Neural cell (in vitro differentiated cells): ENCODE results near the gene STAC3. TPM values are rescaled to one million over a fixed set of nuclear protein-coding genes. Genes with fewer than 3 reads are reported as not detected.
"Not testable (repeated sequence)": the region's sequence is repeated elsewhere in the genome, so short reads cannot be mapped to it uniquely, and the experiment has no call there.

ENCODE experiments used
- H2AFZ ChIP-seq: fragments of 200-600, 300-800 bp; sonication (generic), shearing (Covaris generic); 2 replicates; pipeline ENCODE4 v1.6.0; 2014; ENCODE audit warnings: low read depth, mild to moderate bottlenecking, antibody characterized with exemption, low read length, moderate library complexity
- H3F3A ChIP-seq: fragments of 200-600 bp; shearing (Covaris generic); 2 replicates; pipeline ENCODE4 v1.6.1; 2016; ENCODE audit warnings: mild to moderate bottlenecking, moderate library complexity, mixed read lengths, antibody characterized with exemption, low read length; ENCODE audit not compliant: insufficient read depth, poor library complexity, severe bottlenecking
- H3K27ac ChIP-seq: fragments of 200-600, 300-800 bp; sonication (generic), shearing (Covaris generic); 2 replicates; pipeline ENCODE4 v1.5.1; 2014; ENCODE audit warnings: mild to moderate bottlenecking, low read length, moderate library complexity
- H3K27me3 ChIP-seq: fragments of 300-800, 200-600 bp; sonication (generic), shearing (Covaris generic); 2 replicates; pipeline ENCODE4 v1.6.0; 2014; ENCODE audit warnings: mild to moderate bottlenecking, low read depth, low read length, moderate library complexity; ENCODE audit not compliant: insufficient read depth
- H3K36me3 ChIP-seq: fragments of 300-800, 200-600 bp; sonication (generic), shearing (Covaris generic); 2 replicates; pipeline ENCODE4 v1.5.1; 2014; ENCODE audit warnings: mild to moderate bottlenecking, antibody characterized with exemption, low read length, moderate library complexity; ENCODE audit not compliant: insufficient read depth
- H3K4me2 ChIP-seq: fragments of 300-800, 200-600 bp; sonication (generic), shearing (Covaris generic); 2 replicates; pipeline ENCODE4 v1.6.0; 2014; ENCODE audit warnings: mild to moderate bottlenecking, low read length
- H3K4me3 ChIP-seq: fragments of 300-800, 200-600 bp; sonication (generic), shearing (Covaris generic); 2 replicates; pipeline ENCODE4 v1.5.1; 2014; ENCODE audit warnings: mild to moderate bottlenecking, low read length, moderate library complexity
- H3K79me2 ChIP-seq: fragments of 200-600 bp; shearing (Covaris generic); replicated peaks from 2 replicates; pipeline ENCODE4 v1.6.0; 2014; ENCODE audit warnings: mild to moderate bottlenecking, low read length, moderate library complexity; ENCODE audit not compliant: insufficient read depth
- H3K9ac ChIP-seq: fragments of 300-800, 200-600 bp; sonication (generic), shearing (Covaris generic); 2 replicates; pipeline ENCODE4 v1.6.1; 2016; ENCODE audit warnings: mild to moderate bottlenecking, low read length, mixed read lengths
- H3K9me2 ChIP-seq: fragments of 200-600 bp; shearing (Covaris generic); 2 replicates; pipeline ENCODE4 v1.6.1; 2016; ENCODE audit warnings: mild to moderate bottlenecking, low read length, mixed read lengths; ENCODE audit not compliant: insufficient read depth
- H3K9me3 ChIP-seq: fragments of 200-600, 300-800 bp; sonication (generic), shearing (Covaris generic); 2 replicates; pipeline ENCODE4 v1.6.1; 2016; ENCODE audit warnings: mild to moderate bottlenecking, mixed run types, low read length, moderate library complexity, mixed read lengths
- H4K20me1 ChIP-seq: fragments of 200-600 bp; shearing (Covaris generic); 2 replicates; pipeline ENCODE4 v1.6.1; 2016; ENCODE audit warnings: mild to moderate bottlenecking, mixed run types; ENCODE audit not compliant: insufficient read depth
- EP300 ChIP-seq: fragments of 450-650 bp; conservative IDR thresholded peaks from 2 replicates; pipeline ENCODE4 v1.6.1; 2014; ENCODE audit warnings: antibody characterized with exemption, mild to moderate bottlenecking, moderate library complexity; ENCODE audit not compliant: poor library complexity, severe bottlenecking
- EZH2 ChIP-seq: fragments of 200-600, 300-800 bp; shearing (Covaris generic), sonication (generic); IDR thresholded peaks from 2 replicates; pipeline ENCODE4 v1.6.1; 2014; ENCODE audit warnings: antibody characterized with exemption, low read length, borderline replicate concordance, mild to moderate bottlenecking; ENCODE audit not compliant: insufficient read depth, poor library complexity, severe bottlenecking
- MXI1 ChIP-seq: fragments of 450-650 bp; conservative IDR thresholded peaks from 2 replicates; pipeline ENCODE4 v1.6.1; 2014; ENCODE audit warnings: antibody characterized with exemption, mild to moderate bottlenecking; ENCODE audit not compliant: poor library complexity, severe bottlenecking
- POLR2AphosphoS5 ChIP-seq: IDR thresholded peaks from 2 replicates; pipeline ENCODE4 v1.6.1; 2012
- RAD21 ChIP-seq: fragments of 450-650 bp; conservative IDR thresholded peaks from 2 replicates; pipeline ENCODE4 v1.6.1; 2014; ENCODE audit warnings: antibody characterized with exemption, mild to moderate bottlenecking, moderate library complexity
- SMC3 ChIP-seq: fragments of 450-650 bp; conservative IDR thresholded peaks from 2 replicates; pipeline ENCODE4 v1.6.1; 2014; ENCODE audit warnings: antibody characterized with exemption, mild to moderate bottlenecking, moderate library complexity; ENCODE audit not compliant: poor library complexity
- TAF1 ChIP-seq: IDR thresholded peaks from 2 replicates; pipeline ENCODE4 v1.6.1; 2012; ENCODE audit warnings: low read depth
- polyA plus RNA-seq: library from polyadenylated mRNA; depleted of rRNA; stranded (reverse); fragments of >200 nt; gene quantifications from 2 replicates; pipeline ENCODE4 v1.2.3, GENCODE V29; 2014
- TF ChIP-seq, protein P1 (sequence below): fragments of 450-650 bp; IDR thresholded peaks from 2 replicates; pipeline ENCODE4 v1.5.1; 2014; ENCODE audit warnings: antibody characterized with exemption, mild to moderate bottlenecking, moderate library complexity; ENCODE audit not compliant: poor library complexity, severe bottlenecking
- TF ChIP-seq, protein P2 (sequence below): IDR thresholded peaks from 2 replicates; pipeline ENCODE4 v1.6.1; 2012; ENCODE audit warnings: borderline replicate concordance

Gene STAC3
- polyA plus RNA-seq, 1 donor from 2014 or later, result 1.3 TPM

DNA sequence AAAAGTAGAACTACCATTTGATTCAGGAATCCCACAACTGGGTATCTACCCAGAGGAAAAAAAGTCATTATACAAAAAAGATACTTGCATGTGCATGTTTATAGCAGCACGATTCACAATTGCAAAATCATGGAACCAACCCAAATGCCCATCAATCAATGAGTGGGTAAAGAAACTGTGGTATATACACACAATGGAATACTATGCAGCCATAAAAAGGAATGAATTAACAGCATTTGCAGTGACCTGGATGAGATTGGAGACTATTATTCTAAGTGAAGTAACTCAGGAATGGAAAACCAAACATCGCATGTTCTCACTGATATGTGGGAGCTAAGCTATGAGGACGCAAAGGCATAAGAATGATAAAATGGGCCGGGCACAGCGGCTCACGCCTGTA, 25.2 kb upstream of the STAC3 start:
- H3K27me3 ChIP-seq, H3K9me3 ChIP-seq, H3K4me2 ChIP-seq, H3K79me2 ChIP-seq, H3K27ac ChIP-seq, H3K36me3 ChIP-seq, H3K9ac ChIP-seq, H3F3A ChIP-seq, H4K20me1 ChIP-seq, H3K9me2 ChIP-seq, H2AFZ ChIP-seq, H3K4me3 ChIP-seq: not testable (repeated sequence)

DNA sequence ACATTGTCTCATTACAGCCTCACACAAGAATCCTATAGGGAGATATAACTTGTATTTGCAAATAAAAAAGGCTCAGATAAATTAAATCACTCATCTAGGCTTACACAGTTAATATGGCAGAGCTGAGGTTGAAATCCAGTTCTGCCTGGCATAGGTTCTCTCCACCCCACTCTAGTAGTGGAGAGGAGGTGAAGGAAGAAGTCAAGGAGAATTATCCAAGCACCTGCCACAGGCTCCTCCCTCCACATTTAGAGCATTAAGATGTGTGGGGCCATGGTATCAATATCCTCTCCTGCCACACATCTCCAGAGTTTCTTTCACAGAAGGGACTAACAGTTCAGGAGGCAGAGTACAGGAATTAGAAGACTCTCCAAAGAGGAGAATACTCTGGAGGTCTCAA, 22.5 kb upstream of the STAC3 start:
- no peak overlapping the region for H3K27ac ChIP-seq
- H3F3A ChIP-seq, result no peaks in the 10 kb centered on the region
- TF ChIP-seq, protein P1, sequence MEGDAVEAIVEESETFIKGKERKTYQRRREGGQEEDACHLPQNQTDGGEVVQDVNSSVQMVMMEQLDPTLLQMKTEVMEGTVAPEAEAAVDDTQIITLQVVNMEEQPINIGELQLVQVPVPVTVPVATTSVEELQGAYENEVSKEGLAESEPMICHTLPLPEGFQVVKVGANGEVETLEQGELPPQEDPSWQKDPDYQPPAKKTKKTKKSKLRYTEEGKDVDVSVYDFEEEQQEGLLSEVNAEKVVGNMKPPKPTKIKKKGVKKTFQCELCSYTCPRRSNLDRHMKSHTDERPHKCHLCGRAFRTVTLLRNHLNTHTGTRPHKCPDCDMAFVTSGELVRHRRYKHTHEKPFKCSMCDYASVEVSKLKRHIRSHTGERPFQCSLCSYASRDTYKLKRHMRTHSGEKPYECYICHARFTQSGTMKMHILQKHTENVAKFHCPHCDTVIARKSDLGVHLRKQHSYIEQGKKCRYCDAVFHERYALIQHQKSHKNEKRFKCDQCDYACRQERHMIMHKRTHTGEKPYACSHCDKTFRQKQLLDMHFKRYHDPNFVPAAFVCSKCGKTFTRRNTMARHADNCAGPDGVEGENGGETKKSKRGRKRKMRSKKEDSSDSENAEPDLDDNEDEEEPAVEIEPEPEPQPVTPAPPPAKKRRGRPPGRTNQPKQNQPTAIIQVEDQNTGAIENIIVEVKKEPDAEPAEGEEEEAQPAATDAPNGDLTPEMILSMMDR, result no peak
- TF ChIP-seq MXI1, result no peak
- no peak for TF ChIP-seq EP300
- TF ChIP-seq, protein P2, sequence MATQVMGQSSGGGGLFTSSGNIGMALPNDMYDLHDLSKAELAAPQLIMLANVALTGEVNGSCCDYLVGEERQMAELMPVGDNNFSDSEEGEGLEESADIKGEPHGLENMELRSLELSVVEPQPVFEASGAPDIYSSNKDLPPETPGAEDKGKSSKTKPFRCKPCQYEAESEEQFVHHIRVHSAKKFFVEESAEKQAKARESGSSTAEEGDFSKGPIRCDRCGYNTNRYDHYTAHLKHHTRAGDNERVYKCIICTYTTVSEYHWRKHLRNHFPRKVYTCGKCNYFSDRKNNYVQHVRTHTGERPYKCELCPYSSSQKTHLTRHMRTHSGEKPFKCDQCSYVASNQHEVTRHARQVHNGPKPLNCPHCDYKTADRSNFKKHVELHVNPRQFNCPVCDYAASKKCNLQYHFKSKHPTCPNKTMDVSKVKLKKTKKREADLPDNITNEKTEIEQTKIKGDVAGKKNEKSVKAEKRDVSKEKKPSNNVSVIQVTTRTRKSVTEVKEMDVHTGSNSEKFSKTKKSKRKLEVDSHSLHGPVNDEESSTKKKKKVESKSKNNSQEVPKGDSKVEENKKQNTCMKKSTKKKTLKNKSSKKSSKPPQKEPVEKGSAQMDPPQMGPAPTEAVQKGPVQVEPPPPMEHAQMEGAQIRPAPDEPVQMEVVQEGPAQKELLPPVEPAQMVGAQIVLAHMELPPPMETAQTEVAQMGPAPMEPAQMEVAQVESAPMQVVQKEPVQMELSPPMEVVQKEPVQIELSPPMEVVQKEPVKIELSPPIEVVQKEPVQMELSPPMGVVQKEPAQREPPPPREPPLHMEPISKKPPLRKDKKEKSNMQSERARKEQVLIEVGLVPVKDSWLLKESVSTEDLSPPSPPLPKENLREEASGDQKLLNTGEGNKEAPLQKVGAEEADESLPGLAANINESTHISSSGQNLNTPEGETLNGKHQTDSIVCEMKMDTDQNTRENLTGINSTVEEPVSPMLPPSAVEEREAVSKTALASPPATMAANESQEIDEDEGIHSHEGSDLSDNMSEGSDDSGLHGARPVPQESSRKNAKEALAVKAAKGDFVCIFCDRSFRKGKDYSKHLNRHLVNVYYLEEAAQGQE, result no peak
- no peak for TF ChIP-seq EZH2
- TF ChIP-seq TAF1, result no peak
- TF ChIP-seq POLR2AphosphoS5, result no peak
- TF ChIP-seq RAD21, result no peak
- no peak for TF ChIP-seq SMC3
- H3K4me2 ChIP-seq, result no peak overlapping the region
- no peak overlapping the region for H3K9ac ChIP-seq
- no peak overlapping the region for H3K4me3 ChIP-seq
- no peaks in the 10 kb centered on the region for H3K36me3 ChIP-seq
- H3K9me2 ChIP-seq, result no peaks in the 10 kb centered on the region
- no peaks in the 10 kb centered on the region for H3K9me3 ChIP-seq
- H3K27me3 ChIP-seq, result no peaks in the 10 kb centered on the region
- H2AFZ ChIP-seq, result no peak overlapping the region
- H4K20me1 ChIP-seq, result no peaks in the 10 kb centered on the region
- no peaks in the 10 kb centered on the region for H3K79me2 ChIP-seq
